Thyroid gland (tissue), 4 donors: ENCODE results near the gene FAT4.

Source experiments
- POLR2A ChIP-seq, 2 donors: fragments of 450-650 bp; IDR thresholded peaks; one replicate each; pipeline ENCODE4 v1.6.1; 2017; ENCODE audit warnings: antibody characterized with exemption in 2 of 2, mild to moderate bottlenecking in 2 of 2, moderate library complexity in 1 of 2
- TF ChIP-seq, protein P1 (sequence below), 6 experiments: fragments of 200-600 bp in 3 of 6; fragments of 450-650 bp in 3 of 6; sonication (generic) in 3 of 6; IDR thresholded peaks; one replicate each; pipeline ENCODE4 v1.5.1; 2016 to 2019; ENCODE audit warnings: antibody characterized with exemption in 6 of 6, mild to moderate bottlenecking in 2 of 6, inconsistent platforms in 1 of 6, moderate library complexity in 1 of 6

- TF ChIP-seq, protein P1, sequence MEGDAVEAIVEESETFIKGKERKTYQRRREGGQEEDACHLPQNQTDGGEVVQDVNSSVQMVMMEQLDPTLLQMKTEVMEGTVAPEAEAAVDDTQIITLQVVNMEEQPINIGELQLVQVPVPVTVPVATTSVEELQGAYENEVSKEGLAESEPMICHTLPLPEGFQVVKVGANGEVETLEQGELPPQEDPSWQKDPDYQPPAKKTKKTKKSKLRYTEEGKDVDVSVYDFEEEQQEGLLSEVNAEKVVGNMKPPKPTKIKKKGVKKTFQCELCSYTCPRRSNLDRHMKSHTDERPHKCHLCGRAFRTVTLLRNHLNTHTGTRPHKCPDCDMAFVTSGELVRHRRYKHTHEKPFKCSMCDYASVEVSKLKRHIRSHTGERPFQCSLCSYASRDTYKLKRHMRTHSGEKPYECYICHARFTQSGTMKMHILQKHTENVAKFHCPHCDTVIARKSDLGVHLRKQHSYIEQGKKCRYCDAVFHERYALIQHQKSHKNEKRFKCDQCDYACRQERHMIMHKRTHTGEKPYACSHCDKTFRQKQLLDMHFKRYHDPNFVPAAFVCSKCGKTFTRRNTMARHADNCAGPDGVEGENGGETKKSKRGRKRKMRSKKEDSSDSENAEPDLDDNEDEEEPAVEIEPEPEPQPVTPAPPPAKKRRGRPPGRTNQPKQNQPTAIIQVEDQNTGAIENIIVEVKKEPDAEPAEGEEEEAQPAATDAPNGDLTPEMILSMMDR (IDR thresholded peaks at IDR 0.05): peak in 1 of 6 experiments; percentile 24
- TF ChIP-seq POLR2A (IDR thresholded peaks at IDR 0.05): peak in 1 of 2 donors; percentile 59
Measured at GRCh38 chr4:125316791-125317524, 2.2 kb downstream of the FAT4 start.
